ENCODE measurements around the gene SIRPA.

SIRPA gene

GRCh38 chr20:1894951-1895673 is at the start of gene SIRPA:
Gene SIRPA (plus strand): TSS chr20:1895407. CDS start chr20:1895448, 41 bp downstream.
- no peak for DNase-seq

- no peak for DNase-seq
Measured at GRCh38 chr20:1845701-1846100, 49.5 kb upstream of the SIRPA start.

DNA sequence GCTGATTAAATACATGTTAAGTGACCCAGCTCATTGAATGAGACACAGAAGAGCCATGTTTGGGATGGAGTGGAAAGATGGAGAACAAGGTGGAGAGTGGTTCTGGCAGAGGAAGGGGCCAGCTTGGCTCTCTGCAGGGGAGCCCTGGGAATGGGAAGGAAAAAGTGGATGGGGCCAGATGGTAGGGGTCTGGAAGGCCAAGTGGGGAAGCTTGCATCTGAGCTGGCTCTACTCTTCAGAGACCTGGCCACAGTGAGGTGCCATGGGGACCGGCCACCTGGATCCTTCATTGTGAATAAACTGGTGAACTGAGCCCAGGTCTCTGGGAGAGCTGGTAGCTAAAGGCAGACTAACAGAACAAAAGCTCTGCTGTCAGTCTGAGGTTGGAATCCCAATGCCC is 48.9 kb upstream of the SIRPA start:
- no peak for DNase-seq

DNA sequence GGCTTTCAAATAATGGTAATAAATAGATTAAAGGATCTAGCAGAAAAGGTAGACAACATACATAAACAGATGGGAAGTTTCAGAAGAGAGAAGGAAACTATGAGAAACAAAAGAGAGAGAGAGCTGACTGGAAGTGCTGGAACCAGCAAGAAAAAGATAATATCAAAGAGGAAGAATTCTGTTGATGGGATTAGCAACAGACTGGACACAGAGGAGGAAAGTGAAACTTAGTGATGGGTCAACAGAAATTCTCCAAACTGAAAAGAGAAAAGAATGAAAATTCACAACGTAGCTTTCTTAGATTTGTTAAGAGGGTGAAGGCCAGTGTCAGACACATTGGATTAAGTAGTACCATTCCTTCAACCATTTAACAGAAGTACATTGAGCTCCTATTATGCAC is 48.3 kb upstream of the SIRPA start:
- no peak for DNase-seq

GRCh38 chr20:1847780-1848179 is 47.4 kb upstream of the SIRPA start:
- no peak for DNase-seq

- DNase-seq: no peak
Measured at GRCh38 chr20:1848373-1848772, 46.8 kb upstream of the SIRPA start.

- DNase-seq: no peak
Measured at GRCh38 chr20:1851396-1851795, 43.8 kb upstream of the SIRPA start.

- DNase-seq: no peak
Measured at GRCh38 chr20:1853473-1853872, 41.7 kb upstream of the SIRPA start.

GRCh38 chr20:1854246-1854645 is 41.0 kb upstream of the SIRPA start:
- DNase-seq: no peak

GRCh38 chr20:1855109-1855508 is 40.1 kb upstream of the SIRPA start:
- no peak for DNase-seq

- DNase-seq: no peak
Measured at GRCh38 chr20:1855690-1856089, 39.5 kb upstream of the SIRPA start.

GRCh38 chr20:1856424-1856823 is 38.8 kb upstream of the SIRPA start:
- DNase-seq: no peak

GRCh38 chr20:1857466-1857865 is 37.7 kb upstream of the SIRPA start:
- DNase-seq: no peak

- no peak for DNase-seq
Measured at GRCh38 chr20:1858871-1859270, 36.3 kb upstream of the SIRPA start.

- no peak for DNase-seq
Measured at GRCh38 chr20:1860446-1860845, 34.8 kb upstream of the SIRPA start.

- DNase-seq: no peak
Measured at GRCh38 chr20:1861347-1861976, 33.7 kb upstream of the SIRPA start.

DNA sequence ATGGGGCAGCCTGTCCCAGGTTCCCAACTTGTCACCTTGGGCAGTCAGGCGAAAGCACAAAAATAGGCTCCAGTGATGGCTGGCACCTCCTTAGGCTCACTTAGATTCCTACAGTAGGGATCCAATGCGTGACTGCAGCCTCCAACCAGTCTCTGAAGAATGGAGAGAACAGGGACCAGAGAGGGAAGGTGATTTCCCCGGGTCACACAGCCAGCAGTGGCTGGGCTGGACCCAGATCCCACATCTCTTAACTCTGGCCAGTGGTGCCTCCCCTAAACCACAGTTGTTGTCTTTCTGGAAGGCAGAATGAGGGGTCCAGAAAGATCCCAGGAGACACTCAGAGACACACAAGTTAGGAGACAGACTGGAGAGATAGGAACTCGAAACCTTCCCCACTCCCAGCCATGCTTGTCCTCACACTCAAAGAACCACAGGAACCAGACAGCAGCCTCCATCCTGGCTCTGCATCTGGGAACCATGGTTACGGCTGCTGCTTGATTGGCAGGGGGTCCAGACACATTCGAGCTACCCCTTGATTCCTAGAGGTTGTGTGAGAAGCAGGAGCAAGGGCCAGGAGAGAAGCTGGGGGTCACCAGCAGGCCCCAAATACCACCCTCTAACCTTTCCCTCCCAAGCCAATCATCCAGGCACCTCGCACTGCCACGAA is 33.1 kb upstream of the SIRPA start:
- no peak for DNase-seq

GRCh38 chr20:1862663-1863053 is 32.5 kb upstream of the SIRPA start:
- DNase-seq: no peak

- DNase-seq: no peak
Measured at GRCh38 chr20:1863296-1863695, 31.9 kb upstream of the SIRPA start.

DNA sequence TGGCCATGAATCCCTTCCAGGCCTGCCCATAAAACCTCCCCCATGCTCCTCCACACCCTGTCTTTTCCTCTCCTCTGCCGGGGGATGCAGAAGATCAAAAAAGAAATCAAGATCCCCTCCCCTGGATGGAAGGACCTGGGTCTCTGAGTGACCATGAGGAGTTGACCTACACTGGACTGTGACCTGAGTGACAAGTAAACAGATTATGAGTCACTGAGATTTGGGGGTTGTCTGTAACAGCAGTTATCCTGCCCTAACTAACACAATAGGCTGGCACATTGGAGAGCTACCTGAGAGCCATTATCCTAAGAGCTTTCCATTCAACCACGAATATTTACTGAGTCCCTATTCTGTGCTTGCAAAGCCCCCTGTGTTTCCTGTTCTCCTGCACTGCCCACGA is 28.4 kb upstream of the SIRPA start:
- DNase-seq: no peak

GRCh38 chr20:1867495-1868260 is 27.5 kb upstream of the SIRPA start:
- no peak for DNase-seq

DNA sequence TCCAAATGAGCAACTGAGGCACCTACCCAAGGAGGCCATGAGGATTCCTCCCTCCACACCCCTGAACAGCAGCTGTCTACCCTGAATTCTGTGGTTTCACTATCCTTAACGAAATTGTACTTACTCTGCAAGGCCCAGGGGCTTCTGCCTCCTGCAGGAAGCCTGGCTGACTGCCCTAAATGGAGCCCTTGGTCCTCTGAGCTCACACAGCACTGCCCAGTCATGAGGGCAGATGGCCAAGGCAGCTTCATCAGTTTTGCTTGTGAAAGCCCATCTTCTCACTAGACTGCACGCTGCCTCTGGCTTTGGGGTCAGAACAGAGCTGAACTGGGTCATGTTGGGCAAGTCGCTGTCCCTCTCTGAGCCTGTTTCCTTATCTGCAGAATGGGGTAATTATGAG is 26.4 kb upstream of the SIRPA start:
- no peak for DNase-seq

DNA sequence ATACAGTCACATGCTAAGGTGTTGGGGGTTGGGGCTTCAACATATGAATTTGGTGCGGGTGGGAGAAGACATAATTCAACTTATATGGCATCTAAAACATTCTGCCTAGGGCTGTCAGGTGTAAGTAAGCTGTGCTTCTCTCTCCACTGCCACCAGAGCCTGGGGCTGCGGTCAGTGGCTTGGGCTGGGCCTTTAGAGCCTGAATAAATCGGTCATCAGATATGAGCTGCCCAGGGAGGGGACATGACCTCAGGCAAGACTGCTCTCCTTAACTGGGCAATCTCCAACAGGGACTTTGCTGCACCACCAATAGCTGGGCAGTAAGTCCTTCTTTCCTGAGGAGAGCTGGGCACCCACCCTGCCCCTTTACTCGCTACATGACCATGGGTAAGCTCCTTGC is 24.9 kb upstream of the SIRPA start:
- DNase-seq: no peak
